ENCODE measurements around the gene TNIP1.

TNIP1 gene

DNA sequence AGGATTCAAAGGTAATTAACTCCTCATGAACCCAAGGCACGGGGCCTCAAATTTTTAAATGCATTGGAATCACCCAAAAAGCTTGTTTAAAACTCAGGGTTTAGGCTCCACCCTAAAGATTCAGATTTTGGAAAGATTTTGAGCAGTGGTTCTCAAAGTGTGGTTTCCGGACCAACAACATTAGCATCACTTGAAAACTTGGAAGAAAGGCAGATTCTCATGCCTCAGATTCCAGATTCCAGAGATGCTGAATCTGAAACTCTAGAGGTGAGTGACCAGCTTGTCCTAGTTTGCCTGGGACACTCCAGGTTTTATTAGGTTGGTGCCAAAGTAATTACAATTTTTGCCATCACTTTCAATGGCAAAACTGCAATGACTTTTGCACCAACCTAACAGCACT, 24.7 kb upstream of the TNIP1 start:
- DNase-seq (ENCODE audit: low spot score) = no peak

DNA sequence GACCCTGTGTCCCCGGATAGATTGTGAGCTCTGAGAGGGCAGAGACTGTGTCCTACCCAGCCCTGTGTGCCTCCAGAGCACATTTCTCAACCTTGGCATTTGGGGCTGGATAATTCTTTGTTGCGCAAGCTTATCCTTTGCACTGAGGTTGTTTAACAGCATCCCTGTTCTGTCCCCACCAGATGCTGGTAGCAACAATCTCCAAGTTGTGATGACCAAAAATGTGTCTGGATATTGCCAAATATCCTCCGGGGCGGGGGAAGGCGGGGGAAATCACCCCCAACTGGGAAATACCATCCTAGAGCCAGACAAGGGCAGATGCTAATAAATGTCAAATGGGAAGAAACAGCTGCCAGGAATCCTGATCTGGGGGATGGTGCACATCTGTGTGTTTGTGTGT, 24.0 kb upstream of the TNIP1 start:
- no peak for DNase-seq (ENCODE audit: low spot score)

DNA sequence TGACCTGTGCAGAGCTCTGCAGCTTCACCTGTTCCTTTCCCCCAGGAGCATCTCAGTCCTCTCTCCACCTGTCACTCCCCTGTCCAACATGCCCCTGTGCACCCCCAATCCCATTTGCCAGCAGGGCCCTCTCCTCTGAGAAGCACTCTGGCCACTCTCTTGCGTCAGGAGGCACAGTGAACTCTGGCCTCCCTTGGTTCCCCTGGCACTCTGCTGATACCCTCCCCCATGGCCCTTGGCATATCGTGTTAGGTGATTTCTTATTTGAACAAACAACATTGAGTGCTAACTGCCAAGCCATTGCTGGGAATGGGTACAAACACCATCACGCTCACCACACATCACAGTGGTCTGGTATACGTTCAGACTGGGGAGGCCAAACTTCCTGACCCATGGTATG, 20.9 kb upstream of the TNIP1 start:
- no peak for DNase-seq (ENCODE audit: low spot score)

DNA sequence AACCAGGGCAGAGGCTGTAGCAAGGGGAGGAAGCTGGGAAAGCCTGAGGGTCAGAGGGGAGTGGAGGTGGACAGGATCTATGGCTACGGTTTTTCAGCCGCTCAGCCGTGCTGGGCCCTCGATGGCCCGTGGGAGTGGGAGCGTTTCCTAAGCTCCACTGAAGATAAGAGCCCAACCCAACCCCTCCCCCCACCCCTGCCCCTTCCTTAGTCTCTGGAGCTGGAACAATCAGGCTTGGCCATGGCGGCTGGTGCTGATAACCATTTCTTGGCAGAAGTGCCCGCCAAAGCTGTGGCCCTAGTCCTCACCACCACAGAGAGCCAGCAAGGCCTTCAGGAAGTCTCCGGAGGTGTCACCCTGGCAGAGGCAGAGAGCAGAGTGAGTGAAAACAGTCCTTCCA, 20.3 kb upstream of the TNIP1 start:
- DNase-seq (ENCODE audit: low spot score) = no peak

DNA sequence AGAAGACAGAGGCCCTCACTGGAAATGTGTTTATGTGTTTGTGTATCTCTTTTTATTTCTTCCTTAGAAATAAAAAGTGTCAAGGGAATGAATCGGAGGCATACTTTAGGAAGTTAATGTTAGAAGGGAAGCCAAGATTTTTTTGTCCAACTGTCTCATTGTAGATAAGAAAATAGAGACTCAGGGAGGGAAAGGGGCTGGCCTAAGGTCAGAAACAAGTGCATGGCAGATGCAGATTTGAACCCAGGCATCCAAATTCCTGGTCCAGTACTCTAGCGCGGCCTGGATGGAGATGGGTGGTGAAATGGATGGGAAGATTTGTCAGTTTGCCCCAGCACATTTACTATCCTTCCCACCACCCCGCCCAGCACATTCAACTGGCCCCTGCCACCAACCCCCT, 19.8 kb upstream of the TNIP1 start:
- DNase-seq (ENCODE audit: low spot score) = no peak

DNA sequence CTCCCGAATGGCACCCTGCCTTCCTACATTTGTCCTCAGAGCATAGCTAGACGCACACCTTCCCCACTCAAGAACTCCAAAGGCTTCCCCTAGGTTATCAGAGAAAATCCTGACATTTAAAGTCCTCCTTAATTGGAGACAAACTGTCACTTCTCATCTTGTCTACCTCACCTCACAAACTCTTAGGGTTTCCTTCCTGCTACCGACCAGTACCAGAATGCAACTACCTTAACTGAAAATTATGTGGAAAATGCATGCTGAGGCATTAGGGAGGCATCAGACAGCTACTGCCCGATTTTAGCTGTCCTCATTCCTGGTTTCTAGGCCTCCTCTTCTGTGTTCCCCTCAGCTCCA, 17.9 kb upstream of the TNIP1 start:
- DNase-seq (ENCODE audit: low spot score) = no peak

DNA sequence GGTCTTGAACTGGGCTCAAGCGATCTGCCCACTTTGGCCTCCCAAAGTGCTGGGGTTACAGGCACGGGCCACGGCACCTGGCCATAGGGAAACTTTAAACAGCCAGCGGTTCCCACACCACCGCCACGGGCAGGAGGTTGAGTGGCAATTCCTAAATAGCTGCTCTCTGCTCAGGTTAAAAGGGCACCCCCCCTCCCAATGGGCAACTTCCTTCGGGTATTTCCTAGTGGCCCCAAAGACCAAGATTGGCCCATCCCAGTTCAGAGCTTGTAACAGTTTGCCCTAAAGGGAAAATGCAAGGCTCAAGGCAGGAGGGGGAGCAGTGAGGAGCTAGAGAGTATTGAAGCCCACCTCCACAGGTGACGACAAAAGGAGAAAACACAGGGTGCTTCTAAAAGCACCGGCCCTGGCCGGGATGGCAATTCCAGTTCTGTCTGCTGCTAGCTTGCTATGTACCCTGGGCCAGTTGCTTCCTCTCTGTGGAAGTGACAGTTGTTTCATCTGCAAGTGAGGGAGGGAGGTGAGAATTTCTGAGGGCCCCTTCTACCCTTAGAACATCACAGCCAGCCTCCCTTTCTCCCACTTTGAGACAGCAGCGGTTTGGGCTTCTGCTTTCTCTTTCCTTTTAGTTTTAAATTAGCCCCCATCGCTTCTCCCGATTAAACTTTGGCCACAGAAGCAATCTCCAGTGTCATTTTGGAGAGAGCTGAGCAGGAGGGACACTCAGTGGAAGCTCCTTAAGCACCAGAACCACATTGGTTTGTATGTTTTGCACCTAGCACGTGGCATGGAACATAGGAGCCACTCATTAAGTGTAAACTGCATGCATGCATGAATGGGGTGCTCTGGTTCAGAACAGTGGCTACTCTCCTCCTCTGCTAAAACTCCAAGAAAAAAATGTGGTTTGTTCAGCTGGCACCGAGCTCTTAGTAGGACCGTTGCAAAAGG, 17.3 kb upstream of the TNIP1 start:
- no peak for DNase-seq (ENCODE audit: low spot score)

DNA sequence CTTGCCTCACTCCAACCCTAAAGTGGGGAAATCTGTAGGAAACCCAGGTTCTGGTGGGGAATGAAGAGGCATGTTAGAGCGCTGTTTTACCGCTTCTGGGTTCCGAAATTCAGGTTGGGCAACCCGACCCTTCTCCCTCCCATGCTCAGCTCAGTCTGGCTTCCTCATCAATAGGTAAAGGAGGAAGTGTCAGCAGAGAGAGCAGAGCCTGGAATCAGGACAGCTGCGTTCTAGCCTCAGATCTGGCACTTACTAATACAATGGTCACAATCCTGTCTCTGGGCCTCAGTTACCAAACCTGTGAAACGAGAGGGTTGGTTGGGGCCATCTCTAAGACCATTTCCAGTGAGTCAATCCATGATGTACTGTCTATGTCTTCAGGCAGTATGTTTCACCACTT, 16.2 kb upstream of the TNIP1 start:
- no peak for DNase-seq (ENCODE audit: low spot score)

DNA sequence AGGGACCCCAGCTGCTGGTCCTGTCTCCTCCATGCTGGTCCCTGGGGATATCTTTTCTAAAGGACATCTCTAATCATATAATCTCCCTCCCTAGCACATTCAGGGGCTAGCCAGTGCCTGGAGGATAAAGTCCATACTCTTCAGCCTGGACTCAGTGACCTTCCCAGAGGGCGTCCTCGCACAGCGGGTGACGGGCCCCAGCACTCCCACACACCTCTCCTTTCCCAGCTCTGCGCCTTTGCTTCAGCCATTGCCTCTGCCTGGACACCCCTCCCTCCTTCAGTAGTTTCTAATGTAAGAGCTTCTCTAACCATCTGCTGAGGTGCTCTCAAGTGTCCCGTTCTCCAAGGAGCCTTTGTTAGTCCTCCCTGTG, 15.2 kb upstream of the TNIP1 start:
- peak; percentile 24 for DNase-seq (ENCODE audit: low spot score)

DNA sequence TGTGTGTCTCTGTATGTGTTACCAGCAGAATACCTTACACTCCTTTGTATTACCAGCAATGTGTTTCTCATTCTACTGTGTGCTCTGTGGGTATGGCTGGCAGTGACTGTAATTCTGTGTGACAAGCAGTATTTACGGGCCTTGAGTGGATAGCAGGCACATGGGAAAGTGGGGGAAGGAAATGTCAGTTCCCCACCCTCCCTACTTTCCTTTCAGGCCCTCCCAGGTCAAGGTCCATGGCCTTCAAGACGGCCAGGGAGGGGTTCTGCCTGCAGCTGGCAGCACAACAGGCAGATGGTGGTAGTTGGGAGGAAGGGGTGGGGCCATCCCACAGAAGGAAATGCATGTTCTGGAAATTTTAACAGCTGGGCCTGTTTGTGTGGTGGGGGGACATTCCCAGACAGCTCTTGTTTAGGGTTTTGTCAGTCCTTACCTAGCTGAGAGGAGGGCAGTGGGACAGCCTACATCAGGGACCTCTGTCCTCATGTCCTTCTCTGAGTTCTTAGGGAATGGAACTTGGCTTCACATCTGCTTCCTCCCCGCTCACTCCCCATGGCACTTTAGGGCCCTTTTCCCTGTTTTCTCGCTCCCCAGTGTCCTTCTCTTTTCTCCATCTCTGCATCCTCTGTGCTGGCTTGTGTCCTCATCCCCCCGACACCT, 14.6 kb upstream of the TNIP1 start:
- DNase-seq (ENCODE audit: low spot score) = peak; percentile 33

DNA sequence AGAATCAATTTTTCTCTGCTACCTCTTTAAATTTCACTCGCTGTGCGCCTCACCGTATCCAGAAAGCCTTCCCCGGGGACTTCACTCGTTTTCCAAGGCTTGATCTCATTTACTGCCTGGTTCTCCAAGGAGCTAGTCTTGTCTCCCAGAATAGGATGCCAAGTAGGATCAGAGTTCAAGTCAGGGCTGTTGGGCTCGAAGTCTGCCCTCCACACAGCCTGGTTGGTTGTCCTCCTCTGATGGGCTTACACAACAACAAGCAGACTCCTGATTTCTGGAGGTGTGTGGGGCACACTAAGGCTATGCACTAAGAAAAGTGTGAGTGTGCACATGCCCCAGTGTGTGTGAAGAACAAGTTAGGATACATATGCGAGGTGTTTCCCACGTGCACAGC, 14.0 kb upstream of the TNIP1 start:
- no peak for DNase-seq (ENCODE audit: low spot score)

DNA sequence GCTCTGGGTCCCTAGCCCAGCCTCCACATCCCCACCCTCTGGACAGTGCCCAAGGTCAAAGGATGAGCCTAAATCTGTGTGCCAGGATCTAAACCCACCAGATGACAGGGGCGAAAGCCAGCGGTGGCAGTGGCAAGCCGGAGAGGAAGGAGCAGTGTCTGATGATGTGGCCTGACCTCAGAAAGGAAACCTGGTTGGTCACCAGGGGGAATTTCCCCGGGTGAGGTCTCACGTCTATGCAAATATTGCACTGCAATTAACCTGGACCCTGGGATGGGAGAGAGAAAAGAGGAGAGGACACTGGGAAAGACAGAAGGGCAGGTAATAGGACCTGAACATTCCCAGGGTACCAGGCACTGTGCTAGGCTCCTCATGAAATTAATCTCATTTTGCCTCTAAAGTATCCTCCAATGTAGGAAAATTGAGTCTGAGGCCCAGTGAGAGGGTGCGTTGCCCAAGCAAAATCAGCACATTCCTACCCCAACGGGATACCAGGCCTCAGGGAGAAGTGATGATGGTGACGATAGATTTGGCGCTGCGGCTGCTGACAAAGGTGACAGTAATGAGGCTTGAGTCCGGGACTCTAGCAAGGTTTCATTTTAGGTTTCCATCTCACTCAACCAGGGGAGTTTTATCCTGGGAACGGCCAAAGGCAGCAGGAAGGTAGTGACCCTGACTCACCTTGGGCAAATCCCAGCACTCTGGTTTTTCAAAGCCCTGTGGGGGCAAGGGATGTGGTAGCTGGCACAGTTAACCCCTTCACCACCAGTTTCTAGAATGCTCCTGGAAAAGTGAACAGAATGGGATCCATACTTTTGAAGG, 13.4 kb upstream of the TNIP1 start:
- DNase-seq (ENCODE audit: low spot score) = no peak

DNA sequence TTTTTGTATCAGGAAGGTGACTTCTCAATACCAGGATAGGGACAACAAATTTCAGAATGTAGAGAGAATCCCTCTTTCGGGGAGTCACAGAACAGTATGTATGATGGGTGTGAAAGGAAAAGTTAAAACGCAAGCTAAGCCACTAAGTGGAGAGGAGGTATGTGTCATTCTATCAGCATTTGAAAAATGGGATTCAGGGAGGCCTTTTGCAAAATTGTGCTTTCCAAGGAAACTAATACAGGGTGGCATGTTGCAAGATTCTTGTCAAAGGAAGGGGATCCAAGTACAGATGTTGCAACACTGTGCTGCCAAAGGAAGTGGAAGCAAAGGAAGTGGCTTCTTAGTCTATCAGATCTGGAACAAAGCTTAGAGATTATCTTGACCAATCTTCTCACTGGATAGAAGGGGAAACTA, 12.6 kb upstream of the TNIP1 start:
- DNase-seq (ENCODE audit: low spot score) = no peak

DNA sequence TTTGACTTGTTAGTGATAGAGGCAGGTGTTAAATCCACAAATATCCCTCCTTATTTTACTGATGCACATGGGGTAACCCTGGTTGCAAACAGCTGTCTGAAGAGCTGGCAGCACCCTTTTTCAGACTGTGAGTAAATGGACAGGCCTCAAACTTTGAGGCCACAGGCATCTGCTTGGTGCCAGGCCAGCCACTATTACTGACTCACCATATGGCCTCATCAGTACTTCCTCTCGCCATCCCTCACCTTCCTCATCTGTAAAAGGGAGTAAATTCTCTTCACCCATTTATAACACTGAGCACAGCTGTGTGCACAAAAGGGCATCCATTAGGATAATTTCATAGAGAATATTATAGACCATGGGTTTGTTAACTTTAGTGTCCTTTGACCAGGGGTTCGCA, 11.9 kb upstream of the TNIP1 start:
- no peak for DNase-seq (ENCODE audit: low spot score)

DNA sequence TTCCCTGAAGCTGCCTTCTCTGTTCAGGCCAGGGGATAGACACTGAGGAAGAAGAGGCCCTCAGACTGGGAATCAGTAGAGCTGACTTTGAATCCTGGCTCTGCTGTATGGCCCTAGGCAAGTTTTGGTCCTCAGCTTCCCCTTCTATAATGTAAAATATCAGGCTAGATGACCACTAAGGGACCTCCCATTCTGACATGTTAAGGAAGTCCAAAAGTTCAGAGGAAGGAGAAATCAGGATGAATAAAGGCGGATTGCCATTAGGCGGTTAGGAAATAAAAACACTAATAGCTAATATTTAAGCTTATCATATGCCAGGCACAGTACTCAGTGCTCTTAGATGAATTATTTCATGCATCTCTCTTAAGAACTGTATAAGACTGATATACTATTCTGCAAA, 8.9 kb upstream of the TNIP1 start:
- DNase-seq (ENCODE audit: low spot score) = no peak

DNA sequence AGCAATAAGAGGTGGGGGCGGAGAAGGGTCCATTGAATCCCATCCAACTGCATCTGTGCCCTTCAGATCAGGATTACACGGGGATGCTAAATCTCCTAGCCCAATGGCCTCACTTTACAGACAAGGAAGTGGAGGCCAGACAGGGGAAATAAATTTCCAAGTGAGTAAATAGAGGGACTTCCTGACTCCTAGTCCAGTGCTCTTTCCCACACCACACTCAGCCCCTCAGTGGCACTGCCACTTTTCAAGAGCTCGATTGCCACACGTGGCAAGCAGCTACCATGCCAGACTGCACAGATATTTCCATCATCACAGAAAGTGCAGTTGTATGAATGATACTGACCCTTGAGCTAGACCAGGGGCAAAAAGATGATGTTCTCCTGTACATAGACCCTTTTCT, 8.2 kb upstream of the TNIP1 start:
- no peak for DNase-seq (ENCODE audit: low spot score)

DNA sequence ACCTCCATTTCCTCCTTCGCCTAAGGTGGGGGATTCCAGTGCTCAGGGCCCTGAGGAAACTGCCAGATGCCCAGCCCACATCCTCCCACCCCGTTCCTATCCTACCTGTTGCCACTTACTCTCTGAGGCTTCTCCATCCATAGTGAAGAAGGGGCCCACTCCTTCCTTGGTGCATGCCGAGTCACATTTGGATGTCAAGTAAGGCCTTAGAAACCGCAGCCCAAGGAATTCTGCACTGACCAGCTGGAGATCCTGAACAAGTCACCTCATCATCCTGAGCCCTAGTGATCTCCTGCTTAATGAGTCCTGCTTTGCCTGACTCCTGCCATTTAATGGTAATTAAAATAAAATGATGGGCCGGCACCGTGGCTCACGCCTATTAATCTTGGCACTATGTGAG, 6.7 kb upstream of the TNIP1 start:
- DNase-seq (ENCODE audit: low spot score) = no peak

DNA sequence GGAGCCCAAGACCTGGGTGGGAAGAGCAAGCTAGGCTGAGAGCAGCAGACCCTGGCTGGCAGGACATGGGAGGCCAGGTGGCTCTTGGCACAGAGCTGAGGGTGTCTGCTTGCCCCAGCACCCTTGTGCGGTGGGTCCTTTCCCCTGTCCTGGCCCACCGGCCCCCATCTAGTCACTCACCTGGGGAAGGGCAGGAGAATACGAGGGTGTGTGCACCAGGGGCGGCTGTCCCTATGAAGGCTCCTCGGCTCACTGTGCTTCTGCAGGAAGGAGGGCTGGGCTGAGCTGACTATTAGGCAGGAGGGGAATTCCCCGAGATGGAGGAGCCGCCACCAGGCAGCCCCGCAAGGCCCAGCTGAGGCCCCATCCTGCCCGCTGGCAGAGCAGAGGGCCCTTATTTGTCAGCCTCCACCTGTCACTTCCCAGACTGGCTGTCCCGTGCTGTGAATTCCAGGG, 6.1 kb upstream of the TNIP1 start:
- no peak for DNase-seq (ENCODE audit: low spot score)

DNA sequence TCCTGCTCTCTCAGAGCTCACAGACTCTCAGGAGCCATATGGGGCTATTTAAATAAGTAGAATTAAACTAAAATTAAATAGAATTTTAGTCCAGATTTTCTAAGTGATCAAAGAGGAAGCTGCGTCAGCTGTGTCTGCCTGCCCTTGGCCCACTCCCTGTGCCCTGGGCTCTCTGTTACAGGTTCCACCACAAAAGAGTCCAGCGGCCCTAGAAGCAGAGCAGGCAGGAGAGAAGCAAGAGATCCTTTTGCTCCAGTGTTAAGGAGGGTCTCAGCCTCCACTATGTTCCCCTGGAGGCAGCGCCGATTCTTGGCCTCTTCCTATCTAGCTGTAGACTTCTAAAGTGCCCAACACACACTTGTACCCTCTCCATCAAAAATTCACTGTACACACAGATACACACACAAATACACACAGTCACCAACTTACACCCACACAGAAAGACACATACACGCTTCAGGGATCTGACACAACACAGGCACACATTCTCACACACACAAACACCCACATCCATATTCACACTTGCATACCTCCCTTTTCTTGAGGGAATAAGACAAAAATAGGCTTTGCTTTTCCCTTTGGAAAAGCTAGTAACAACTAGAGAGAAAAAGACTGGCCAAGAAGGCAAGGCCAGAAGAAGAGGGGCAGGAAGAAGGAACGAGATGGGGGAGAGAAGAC, 5.5 kb upstream of the TNIP1 start:
- no peak for DNase-seq (ENCODE audit: low spot score)

DNA sequence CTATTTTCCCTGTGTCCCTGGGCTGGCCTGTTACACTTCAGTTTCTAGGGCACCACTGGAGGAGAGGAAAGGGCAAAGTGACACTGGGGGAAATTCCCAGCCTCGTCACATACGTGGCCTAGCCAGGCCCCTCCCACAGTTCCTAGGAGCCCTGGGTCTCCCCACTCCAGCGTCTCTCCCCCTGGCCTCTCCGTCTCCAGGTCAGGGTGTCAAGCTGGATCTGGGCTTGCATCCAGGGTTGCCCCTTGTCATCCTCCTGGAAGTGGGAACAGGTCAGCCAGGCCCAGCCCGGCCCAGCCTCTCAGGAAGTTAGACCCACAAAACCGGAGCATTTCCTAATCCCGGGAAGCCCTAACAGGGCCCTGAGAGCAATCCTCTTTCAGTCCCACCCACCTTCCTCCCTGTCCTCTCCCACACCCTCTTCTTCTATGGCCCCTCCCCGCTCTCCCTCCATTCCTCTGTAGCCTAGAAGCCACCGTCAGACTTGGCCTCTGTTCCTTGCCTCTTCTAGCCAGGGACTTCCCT, 4.7 kb upstream of the TNIP1 start:
- DNase-seq (ENCODE audit: low spot score) = peak; percentile 21

DNA sequence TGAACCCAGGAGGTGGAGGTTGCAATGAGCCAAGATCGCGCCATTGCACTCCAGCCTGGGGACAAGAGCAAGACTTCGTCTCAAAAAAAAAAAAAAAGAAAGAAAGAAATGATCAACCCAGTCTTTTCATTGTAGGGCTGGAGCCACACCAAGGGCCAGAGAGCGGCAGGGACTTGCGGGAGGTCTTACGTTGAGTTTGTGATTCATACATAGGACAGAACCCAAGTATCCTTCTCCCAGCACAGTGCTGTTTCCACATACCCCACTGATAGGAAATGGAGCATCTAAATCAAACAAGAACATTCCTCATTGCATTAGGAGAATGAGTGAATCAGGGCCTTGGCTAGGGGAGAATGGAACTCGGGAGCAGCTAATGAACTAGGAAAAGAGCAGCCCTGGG, 3.5 kb upstream of the TNIP1 start:
- no peak for DNase-seq (ENCODE audit: low spot score)
